Activated CD8-positive, alpha-beta memory T cell treated with anti-CD3 and anti-CD28 coated beads, Interleukin-2, amount 50 U/mL, for 24 hours (primary cell): ENCODE measurements around the gene CAPN9.
"Not testable (repeated sequence)": the region's sequence is repeated elsewhere in the genome, so short reads cannot be mapped to it uniquely, and the experiment has no call there.

ENCODE experiments used
- DNase-seq: peaks from one replicate; pipeline ENCODE4 v3.0.0-alpha.2; 2020; ENCODE audit errors: extremely low read depth

CAPN9 gene

DNA sequence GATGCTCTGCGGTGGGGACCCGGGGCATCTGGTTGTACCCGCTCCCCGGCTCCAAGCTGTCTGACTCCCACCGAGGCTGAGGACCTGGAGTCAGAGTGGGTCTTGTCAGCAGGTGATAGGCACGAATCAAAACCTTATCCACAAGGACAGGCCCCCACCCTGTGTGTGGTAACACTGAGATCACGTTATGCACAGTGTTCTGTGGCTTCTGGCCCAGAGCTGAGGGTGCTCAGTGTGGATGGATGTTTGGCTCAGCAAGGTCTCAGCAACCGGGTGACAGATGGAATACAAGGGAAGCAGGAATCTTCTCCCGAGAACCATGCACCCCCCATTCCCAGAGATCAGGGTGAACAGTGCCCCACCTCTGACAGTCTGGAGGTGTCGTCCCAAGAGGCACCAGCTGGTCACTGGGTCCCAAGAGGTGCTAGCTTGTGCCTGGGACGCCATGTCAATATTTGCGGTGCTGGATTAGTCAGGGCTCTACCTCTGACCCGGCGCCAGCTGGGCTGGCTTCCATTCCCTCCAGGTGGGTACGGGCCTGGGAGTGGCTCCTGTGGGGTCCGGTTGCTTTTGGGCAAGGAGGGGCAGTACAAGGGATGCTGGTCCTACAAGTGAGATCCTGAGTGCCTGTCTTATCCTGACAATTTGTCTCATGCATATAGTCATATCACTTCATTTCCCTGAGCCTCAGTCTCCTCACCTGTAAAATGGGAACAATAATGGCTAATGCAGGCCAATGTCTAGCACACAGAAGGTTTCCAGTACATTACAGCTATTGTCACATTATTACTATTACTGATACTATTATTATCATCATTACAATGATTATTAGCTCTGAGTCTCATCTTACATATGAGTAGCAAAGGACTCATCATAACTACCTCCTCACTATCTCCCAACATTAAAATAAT lies 957 bp downstream of the CAPN9 start:
- no peak for DNase-seq

DNA sequence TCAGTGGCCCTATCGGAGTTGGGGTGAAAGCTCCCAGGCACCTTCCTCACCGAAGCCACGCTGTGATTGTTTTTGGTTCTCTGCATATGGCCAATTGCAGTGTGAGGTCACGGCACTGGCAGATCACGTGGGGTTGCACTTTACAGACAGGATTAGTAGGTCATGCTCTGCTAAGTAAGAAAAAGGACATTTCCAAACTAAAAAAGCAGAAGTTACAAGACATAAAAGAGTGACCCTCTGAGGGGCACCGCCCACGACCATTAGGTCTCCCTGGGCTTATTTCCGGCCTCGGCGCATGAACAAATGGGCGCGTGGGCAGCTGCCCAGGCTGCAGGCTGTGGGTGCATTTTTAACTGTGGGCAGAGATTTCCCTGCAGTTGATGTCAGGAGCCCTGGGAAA lies 2.0 kb downstream of the CAPN9 start:
- no peak for DNase-seq

DNA sequence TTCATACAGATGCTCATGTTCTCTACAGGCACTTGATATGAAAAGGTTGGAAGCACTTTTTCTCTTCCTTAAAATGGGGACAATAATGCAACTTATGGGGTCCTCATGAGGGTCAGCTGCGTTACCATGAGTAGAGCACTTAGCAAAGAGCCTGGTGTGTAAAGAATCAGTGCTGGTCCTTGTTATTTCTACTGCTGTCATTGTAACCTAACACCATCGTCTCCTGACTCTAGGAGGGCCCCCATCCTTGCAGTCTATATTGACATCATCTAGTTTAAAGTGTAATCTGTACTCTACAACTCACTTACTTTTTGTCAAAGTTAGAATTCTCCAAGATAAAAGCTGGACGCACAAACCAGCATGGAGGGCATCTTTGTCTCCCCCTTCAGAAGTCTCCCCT lies 2.4 kb downstream of the CAPN9 start:
- DNase-seq: no peak

DNA sequence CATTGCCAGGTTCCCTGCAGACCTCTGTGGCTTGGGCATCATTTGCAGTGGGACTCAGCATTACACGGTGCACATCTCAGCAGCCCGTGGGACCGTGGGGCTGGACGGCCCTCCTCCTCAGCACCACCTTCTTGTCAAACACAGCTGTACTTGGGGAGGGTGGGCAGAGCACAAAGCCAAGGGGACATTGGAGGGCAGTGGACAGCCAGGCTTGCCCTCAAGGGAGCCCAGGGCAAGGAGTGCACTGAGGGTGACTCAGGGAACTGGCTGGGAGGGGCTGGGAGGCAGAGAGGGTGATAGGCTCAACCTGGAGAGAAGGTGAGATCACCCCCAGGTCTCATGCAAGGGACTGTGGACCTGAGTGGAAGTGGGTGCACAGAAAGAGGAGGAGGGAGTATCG lies 3.4 kb downstream of the CAPN9 start:
- no peak for DNase-seq

DNA sequence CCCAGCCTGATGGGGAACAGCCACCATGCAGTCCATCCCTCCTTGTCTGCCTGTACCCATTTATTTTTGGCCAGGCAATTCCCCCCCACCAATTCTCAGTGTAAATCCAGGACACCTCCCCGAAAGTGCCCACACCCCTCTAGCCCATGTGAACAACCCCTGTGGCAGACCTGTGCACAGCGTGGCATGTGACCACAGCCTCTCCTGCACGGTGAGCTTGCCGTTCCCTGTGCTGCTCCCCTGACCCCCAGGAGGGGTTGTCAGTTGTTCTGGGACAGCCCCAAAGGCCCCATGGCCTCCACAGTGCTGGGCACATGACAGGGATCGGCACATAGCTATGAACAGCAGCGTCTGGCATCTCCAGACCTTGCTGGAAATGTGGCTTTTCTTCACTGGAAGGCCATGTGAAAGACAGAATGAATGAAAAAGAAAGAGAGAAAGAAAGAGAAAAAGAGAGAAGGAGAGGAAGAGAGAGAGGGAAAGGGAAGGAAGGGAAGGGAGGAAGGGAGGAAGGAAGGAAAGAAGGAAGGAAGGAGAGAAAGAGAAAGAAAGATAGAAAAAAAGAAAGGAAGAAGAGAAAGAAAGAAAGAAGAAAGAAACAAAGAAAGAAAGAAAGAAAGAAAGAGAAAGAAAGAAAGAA lies 3.9 kb downstream of the CAPN9 start:
- no peak for DNase-seq

DNA sequence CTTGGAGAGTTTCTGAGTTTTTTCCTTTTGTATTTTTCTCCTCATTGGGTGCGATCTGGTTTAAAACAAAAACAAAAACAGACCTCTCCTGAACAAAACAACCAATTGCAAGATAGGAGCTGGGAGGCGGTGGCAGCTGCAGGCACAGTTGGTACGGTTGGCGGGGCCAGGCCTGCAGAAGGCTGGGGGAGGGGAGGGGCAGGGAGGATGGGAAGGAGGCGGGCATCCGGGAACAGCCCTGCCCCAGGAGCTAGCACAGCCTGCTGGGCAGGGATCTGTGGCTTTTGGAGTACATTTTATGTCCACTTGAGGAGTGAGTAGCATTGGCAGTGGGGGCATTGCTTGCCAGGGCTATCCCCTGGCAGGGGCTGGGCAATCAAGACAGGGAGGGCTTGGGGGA lies 5.2 kb downstream of the CAPN9 start:
- DNase-seq: no peak

DNA sequence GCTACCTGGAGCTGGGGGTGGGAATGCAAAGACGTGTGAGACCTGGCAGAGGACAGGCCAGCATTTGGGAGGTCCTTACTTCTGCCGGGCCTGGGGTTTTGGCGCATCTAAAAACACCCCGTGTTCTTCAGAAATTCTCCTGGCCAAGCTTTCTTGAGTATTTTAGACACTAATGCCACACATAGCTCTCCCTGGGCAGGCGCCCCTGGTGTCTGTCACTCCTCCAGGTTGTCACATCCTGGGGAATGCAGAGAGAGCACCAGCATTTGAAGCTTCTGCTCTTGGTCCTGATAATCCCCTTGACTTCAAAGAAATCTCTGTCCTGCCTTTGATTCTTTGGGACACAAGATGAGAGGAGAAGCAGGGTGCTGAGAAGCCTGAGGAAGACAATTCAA lies 6.0 kb downstream of the CAPN9 start:
- DNase-seq: no peak

DNA sequence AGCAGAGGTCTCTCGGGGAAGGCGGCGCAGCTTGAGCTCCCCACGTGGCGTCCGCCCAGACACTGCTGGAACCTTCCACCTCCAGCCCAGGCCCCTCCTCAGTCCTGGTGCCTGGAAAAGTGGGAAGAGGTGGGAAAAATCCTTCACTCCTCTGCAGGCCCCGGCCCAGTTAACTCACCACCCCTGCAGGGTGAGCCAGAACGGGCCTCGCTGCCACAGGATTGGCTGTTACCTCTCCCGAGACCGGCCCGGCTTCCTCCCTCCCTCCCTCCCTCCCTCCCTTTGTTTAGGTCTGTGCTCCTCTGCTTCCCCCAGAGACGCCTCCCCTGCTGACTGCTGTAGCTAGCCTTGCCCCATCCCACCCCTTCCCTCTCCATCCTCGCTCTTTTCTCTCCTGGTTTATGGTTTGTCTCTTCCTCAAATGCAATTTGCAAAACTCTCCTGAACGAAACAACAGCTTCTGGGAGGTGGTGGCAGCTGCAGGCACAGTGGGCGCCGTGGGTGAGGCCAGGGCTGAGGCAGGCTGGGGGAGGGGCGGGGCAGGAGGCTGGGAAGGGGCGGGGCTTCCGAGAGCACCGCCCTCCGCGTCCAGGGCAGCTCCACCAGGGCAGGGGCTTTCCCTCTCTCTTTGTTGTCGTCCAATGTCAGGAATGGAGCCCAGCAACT lies 6.5 kb downstream of the CAPN9 start:
- no peak for DNase-seq

DNA sequence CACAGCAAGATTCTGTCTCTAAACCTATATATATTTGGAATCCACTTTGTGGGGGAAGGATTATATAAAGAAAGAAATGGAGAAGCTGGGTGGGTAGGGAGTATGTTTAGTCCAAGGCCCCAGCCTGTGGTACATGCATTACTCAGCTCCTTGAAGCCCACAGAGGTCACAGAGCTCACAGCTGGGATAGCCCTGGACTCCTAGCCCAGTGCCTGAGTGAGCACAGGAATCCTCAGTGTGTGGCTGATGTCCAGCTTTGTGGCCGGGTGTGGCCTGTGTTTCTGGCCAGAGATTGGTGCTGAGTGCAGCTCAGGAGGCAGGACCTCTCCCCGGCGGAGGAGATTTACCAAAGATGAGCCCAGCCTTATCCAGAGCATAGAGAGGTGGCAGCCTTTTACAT lies 7.6 kb downstream of the CAPN9 start:
- no peak for DNase-seq

DNA sequence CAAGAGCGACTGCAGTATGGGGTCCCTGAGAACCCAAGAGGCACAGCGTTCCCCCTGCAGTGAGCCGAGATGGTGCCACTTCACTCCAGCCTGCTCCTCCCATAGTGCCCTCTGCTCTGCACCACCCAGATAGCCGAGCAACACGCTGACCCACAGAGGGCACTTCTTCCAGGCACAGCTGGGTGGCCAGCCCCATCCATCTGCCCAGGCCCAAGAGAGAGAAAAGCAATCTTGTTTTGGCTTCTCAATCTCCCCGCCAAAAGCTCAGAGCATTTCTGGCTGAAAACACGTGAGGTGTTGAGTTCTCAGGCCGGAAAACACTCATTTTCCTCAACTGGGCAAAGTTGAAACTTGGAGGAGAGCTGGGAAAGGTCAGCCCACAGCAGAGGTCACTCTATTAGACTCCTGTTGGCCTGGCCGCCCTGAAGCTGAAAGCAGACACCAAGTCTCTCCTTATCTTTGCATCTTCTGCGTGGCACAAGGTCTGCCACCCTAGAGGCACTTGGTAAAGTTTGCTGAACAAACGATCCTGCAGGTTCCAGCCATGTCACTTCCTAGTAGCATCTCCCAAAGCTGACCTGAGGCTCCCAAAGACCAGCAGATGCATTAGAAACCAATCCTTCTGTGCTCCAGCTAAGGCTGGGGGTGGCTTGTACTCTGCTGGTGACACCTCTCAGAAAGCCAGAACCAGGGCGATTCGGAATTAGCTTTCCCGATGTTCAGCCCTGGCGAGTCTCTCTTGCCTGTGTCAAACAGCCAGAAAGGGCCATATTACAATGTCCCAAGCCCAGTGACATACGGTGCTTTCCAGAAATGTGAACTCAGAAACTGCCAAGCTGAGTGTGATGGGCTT lies 10.9 kb downstream of the CAPN9 start:
- no peak for DNase-seq

DNA sequence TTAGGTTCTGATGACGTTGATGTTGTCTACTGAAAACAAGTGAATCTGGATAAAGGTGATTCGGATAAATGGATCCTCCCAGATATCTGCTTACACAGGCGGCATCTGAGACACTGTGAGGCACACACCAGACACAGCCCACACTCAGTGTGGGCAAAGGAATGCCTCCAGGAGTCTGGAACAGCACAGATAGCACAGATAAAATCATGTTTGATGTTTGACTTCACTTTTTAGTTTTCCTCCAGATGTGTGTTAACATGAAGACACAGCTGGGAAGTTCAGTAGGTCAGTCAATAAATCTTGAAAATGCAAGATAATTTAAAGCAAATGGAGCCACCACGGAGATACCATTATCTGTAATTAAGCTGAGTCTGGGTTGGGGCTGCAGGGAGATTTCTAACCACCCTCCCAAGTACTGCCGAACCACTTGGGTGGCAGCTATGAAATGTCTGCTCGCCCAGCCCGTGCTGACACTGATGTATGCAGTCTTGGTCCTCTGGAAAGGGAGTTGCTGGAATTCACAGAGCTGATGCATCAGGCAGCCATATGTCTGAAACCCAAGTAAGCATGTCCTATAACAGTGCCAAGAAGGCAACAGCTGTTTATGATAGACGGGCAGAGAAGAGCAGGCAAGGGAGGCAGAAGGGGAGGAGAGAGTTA lies 11.7 kb downstream of the CAPN9 start:
- no peak for DNase-seq

DNA sequence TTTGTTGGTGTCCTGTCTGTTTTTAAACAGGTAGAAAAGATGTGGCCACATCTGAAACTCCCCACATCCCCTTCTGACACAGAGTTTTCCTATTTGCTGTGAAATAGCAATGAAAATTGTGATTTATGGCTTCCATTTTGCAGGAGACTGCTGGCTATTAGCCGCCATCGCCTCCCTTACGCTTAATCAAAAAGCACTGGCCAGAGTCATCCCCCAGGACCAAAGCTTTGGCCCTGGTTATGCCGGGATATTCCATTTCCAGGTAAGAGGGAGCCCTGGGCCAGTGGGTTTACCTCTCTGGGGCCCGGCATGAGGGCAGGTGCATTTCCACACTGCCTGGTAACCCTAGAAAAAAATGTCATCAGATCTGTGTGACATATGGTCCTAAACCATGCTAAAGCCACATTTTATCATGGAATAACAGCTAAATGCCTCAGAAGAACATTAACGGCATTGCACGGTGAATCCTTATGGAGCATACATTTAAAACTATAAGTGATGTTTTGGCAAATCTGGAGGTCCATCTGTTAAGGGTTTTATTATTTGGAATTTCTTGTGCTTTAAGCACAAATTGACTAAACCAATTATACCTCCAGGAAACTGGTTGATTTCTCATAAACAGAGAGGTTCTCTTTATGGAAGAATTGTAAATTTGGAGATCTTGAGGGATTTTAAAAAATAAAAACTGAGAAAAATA lies 12.3 kb downstream of the CAPN9 start:
- no peak for DNase-seq

DNA sequence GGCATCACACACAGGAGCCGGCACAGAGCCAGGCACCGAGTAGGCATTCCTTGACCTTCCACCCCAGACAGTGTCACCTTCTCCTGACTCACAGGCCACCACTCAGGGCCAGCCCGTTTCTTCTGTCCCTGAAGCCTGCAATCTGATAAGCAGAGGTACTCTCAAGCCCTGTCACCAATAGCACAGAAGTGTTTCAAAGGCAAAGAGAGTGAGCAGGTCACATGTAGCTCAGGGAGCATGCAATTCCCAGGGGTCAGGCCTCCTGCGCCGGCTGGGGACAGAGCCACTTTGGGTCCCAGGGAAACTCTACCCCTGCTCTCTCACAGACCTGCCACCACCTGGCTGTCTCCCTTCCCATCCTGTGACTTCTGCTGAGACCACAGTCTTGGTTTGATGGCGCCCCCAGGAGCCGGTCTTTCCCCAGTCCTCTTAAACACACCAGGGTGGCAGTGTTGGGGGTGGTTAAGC lies 13.2 kb downstream of the CAPN9 start:
- DNase-seq: no peak

DNA sequence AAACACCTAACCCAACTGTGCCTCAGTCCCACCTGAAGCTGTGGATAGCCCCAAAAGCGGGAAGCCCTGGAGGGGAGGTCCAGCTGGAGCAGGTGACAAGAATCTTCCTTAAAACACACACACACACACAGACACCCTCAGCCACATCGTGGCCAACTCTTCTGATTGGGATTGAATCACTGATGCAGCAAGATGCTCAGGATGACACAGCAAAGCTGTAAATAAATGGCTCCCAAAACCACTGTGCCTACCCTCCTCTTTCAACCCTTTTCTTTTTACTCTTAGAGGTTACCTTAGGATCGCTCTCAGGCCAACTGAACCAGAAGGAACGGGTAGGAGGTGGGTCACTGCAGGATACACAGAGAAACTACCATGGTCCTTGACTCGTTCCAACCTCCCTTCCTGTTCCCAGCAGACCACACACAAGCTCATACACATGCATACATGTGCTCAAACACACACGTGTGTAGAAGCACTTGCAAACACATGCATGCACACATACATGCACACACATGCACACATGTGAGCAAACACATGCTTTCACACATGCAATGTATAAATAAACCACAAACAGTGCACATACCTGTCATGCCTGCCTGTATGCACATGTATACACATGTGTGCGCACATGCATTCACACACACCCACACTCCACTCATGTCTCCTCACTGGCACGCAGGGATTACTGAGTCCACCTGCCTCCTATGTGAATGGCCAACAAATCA lies 14.4 kb downstream of the CAPN9 start:
- no peak for DNase-seq

DNA sequence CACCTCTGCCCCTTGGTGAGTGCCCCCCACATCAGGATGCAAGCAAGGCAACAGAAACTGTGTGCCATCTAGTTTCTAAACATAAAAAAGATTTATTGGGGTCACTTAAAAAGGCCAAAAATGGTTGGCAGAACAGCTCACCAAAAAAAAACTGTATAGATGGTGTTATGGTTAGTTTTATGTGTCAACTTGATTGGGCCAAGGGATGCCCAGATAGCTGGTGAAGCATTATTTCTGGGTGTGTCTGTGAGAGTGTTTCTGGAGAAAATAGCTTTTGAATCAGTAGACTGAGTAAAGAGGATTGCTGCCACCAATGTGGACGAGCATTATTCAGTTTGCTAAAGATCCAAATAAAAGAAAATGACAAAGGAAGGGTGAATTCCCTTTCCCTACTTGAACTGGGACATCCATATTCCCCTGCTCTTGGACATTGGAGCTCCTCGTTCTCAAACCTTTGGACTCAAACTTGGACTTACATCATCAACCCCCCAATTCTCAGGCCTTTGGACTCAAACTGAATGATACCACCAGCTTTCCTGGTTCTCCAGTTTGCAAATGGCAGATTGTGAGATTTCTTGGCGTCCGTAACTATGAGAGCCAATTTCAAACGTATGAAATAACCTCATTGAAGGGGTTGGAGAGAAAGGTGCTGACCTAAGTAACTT lies 16.9 kb downstream of the CAPN9 start:
- DNase-seq: no peak

DNA sequence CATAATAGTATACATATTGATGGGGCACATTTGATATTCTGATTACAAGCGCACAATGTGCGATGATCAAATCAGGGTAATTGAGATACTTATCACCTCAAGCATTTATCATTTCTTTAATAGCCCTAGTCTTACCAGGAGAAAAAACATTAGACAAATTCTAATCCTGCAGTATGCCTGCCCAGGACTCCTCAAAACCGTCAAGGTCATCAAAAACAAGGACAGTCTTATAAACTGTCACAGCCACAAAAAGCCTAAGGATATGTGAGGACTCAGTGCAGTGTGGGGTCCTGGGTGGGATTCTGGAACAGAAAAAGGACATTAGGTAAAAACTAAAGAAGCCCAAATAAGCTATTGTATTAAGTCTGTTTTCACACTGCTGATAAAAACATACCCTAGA lies 19.1 kb downstream of the CAPN9 start:
- no peak for DNase-seq

DNA sequence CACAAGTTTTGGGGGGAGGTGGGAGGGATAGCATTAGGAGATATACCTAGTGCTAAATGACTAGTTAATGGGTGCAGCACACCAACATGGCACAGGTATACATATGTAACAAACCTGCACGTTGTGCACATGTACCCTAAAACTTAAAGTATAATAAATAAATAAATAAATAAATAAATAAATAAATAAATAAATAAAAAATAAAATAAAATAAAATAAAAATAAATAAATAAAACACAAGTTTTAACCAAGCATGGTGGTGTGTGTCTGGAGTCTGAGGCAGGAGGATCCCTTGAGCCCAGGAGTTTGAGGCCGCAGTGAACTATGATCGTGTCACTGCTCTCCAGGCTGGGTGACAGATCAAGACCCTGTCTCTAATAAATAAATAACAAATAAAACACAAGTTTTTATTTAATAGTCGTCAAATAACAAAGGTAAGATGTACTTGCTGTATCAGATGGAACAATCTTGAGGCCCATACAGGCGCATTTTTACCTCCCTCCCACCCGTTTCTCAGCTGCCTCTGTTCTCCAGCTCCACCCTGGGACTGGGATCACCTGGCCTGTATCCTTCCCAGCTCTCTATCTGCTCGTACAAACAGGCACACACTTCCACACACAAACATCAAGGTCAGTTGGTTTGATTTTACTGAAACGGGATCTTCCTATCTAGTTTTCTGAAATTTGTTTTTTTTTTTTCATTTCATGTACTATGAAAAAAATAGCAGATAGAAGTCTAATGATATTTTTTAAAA lies 20.8 kb downstream of the CAPN9 start:
- DNase-seq: not testable (repeated sequence)

DNA sequence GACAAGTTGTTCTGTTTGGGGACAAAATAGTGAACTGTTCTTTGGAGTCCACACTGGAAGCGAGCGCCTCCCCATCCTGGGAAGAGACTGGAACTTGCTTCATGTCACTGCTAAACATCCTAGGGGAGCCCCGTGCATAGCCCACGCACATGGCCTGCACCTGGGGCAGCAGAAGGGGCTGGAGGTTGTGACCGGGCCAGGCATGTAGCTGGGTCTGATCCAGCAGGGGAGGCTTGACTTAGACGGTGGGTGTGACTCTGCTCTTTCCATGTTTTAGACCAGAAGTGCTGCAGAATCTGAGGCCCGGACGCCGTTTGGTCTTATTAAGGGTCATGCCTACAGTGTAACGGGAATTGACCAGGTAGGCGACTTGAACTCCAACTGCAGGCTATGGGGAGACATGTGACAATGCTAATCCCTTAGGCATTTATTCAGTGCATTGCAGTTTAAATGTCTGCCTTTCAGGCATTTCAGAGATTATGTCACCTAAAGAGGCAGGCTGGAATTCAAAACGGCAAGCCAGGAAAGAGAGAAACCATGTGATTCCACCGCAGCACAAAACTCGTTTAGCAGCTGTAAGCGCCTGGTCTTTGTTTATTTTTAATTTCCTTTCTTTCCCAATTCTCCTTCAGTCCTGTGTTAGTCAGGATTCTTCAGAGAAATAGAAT lies 21.8 kb downstream of the CAPN9 start:
- no peak for DNase-seq
